ENCODE measurements around the gene GPR12.

GPR12 gene, protein sequence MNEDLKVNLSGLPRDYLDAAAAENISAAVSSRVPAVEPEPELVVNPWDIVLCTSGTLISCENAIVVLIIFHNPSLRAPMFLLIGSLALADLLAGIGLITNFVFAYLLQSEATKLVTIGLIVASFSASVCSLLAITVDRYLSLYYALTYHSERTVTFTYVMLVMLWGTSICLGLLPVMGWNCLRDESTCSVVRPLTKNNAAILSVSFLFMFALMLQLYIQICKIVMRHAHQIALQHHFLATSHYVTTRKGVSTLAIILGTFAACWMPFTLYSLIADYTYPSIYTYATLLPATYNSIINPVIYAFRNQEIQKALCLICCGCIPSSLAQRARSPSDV

GRCh38 chr13:26759907-26760831 lies at the start of gene GPR12:
TSS of gene GPR12 (minus strand) at chr13:26760786. CDS start at chr13:26759827, 959 bp downstream.
- DNase-seq (ENCODE audit: extremely low spot score), result no peak
- ChIA-PET CTCF (no interaction called here), POLR2A (no interaction called here)
- TF ChIP-seq FOXA1 (IDR thresholded peaks at IDR 0.05) (no peak), HDGF (IDR thresholded peaks at IDR 0.05; ENCODE audit: borderline replicate concordance) (no peak), ARNT (IDR thresholded peaks at IDR 0.05) (no peak), SUZ12 (IDR thresholded peaks at IDR 0.05) (no peak), ELF4 (IDR thresholded peaks at IDR 0.05) (no peak), CTBP1 (IDR thresholded peaks at IDR 0.05; ENCODE audit: borderline replicate concordance) (no peak), SP1 (IDR thresholded peaks at IDR 0.05) (no peak), PKNOX1 (IDR thresholded peaks at IDR 0.05) (no peak), FOXM1 (IDR thresholded peaks at IDR 0.05; ENCODE audit: borderline replicate concordance) (no peak), LEF1 (IDR thresholded peaks at IDR 0.05; ENCODE audit: borderline replicate concordance) (no peak), TARDBP (IDR thresholded peaks at IDR 0.05) (no peak), L3MBTL2 (conservative IDR thresholded peaks at IDR 0.05) (no peak), FOXK2 (IDR thresholded peaks at IDR 0.05) (no peak), BHLHE40 (IDR thresholded peaks at IDR 0.05; ENCODE audit: borderline replicate concordance) (no peak), NFRKB (IDR thresholded peaks at IDR 0.05) (no peak), ZNF384 (IDR thresholded peaks at IDR 0.05) (no peak)

- TF ChIP-seq FOXM1 (IDR thresholded peaks at IDR 0.05; ENCODE audit: borderline replicate concordance) (no peak), LEF1 (IDR thresholded peaks at IDR 0.05; ENCODE audit: borderline replicate concordance) (no peak), ARNT (IDR thresholded peaks at IDR 0.05) (no peak), HDGF (IDR thresholded peaks at IDR 0.05; ENCODE audit: borderline replicate concordance) (no peak), FOXK2 (IDR thresholded peaks at IDR 0.05) (no peak), SP1 (IDR thresholded peaks at IDR 0.05) (no peak), BHLHE40 (IDR thresholded peaks at IDR 0.05; ENCODE audit: borderline replicate concordance) (no peak), CTBP1 (IDR thresholded peaks at IDR 0.05; ENCODE audit: borderline replicate concordance) (no peak), SUZ12 (IDR thresholded peaks at IDR 0.05) (no peak), TARDBP (IDR thresholded peaks at IDR 0.05) (no peak), NFRKB (IDR thresholded peaks at IDR 0.05) (no peak), PKNOX1 (IDR thresholded peaks at IDR 0.05) (no peak), ZNF384 (IDR thresholded peaks at IDR 0.05) (no peak)
- DNase-seq (ENCODE audit: extremely low spot score), result no peak
- CTCF ChIA-PET, result interaction anchor here (1.3 kb wide), 1 partner anchor 12 kb away, joined by 4 read pairs; no protein-coding TSS in a partner anchor
- POLR2A ChIA-PET, result no interaction called here
These were observed 49.5 kb upstream of the GPR12 start for GRCh38 chr13:26810095-26810494.

DNA sequence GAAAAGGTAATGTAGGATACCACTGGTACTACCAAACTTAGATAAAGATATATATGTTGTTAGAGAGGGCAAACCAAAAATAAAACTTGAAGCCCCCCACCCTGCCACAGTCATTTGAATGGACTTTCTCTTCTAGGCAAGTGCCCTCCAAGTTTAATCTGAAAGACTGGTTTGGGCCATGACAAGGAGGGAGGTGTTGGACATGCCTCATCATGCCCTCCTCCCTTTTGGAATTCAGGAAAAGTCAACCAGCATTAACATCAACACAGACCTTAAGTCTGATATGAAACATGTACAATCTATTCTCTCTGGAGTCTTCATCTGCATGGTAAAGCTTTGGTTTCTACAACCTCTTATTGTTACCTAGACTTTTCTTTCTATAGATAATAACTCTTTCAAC lies 46.3 kb upstream of the GPR12 start:
- no peak for DNase-seq (ENCODE audit: extremely low spot score)
- TF ChIP-seq FOXM1 (IDR thresholded peaks at IDR 0.05; ENCODE audit: borderline replicate concordance) (no peak), ARNT (IDR thresholded peaks at IDR 0.05) (no peak), NFRKB (IDR thresholded peaks at IDR 0.05) (no peak), PKNOX1 (IDR thresholded peaks at IDR 0.05) (no peak), FOXK2 (IDR thresholded peaks at IDR 0.05) (no peak), SP1 (IDR thresholded peaks at IDR 0.05) (no peak), SUZ12 (IDR thresholded peaks at IDR 0.05) (no peak), ZNF384 (IDR thresholded peaks at IDR 0.05) (no peak), FOXA1 (IDR thresholded peaks at IDR 0.05) (no peak), BHLHE40 (IDR thresholded peaks at IDR 0.05; ENCODE audit: borderline replicate concordance) (no peak), LEF1 (IDR thresholded peaks at IDR 0.05; ENCODE audit: borderline replicate concordance) (no peak), ELF4 (IDR thresholded peaks at IDR 0.05) (no peak), CTBP1 (IDR thresholded peaks at IDR 0.05; ENCODE audit: borderline replicate concordance) (no peak), HDGF (IDR thresholded peaks at IDR 0.05; ENCODE audit: borderline replicate concordance) (no peak), TARDBP (IDR thresholded peaks at IDR 0.05) (no peak), L3MBTL2 (conservative IDR thresholded peaks at IDR 0.05) (no peak)
- POLR2A ChIA-PET, result no interaction called here
- CTCF ChIA-PET, result no interaction called here

DNA sequence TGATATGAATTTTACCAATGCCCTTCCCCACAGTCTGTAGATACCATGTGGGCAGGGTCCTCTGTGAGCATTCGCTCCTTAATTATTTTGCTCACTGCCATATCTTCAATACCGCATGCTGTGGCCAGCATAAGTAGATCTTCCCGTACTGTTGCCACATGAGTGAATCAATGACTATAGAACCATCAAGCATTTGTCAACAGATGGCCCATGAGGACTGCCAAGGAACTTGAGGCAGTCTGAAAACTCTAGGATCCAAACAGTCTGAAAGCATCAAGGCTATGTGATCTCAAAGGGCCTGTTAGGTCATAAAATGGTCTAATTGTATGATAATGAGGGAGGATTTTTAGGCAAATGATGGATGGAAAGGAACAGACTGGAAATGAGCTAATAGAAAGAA lies 27.4 kb upstream of the GPR12 start:
- TF ChIP-seq SUZ12 (IDR thresholded peaks at IDR 0.05) (no peak), BHLHE40 (IDR thresholded peaks at IDR 0.05; ENCODE audit: borderline replicate concordance) (no peak), ELF4 (IDR thresholded peaks at IDR 0.05) (no peak), NFRKB (IDR thresholded peaks at IDR 0.05) (no peak), PKNOX1 (IDR thresholded peaks at IDR 0.05) (no peak), FOXK2 (IDR thresholded peaks at IDR 0.05) (no peak), TARDBP (IDR thresholded peaks at IDR 0.05) (no peak), FOXM1 (IDR thresholded peaks at IDR 0.05; ENCODE audit: borderline replicate concordance) (no peak), SP1 (IDR thresholded peaks at IDR 0.05) (no peak), L3MBTL2 (conservative IDR thresholded peaks at IDR 0.05) (no peak), LEF1 (IDR thresholded peaks at IDR 0.05; ENCODE audit: borderline replicate concordance) (no peak), HDGF (IDR thresholded peaks at IDR 0.05; ENCODE audit: borderline replicate concordance) (no peak), ZNF384 (IDR thresholded peaks at IDR 0.05) (no peak), ARNT (IDR thresholded peaks at IDR 0.05) (no peak)
- ChIA-PET POLR2A (no interaction called here), CTCF (no interaction called here)
- DNase-seq (ENCODE audit: extremely low spot score), result no peak
